Activated CD4-positive, CD25-positive, alpha-beta regulatory T cell treated with anti-CD3 and anti-CD28 coated beads, Interleukin-2, amount 50 U/mL, for 16 hours (primary cell): ENCODE data around the gene BRSK2.

ENCODE experiments used
- DNase-seq: peaks from one replicate; pipeline ENCODE4 v3.0.0-alpha.2; 2020; ENCODE audit warnings: low read depth, low spot score

Gene BRSK2

GRCh38 chr11:1481861-1482441 lies 92.2 kb downstream of the BRSK2 start:
- DNase-seq = no peak

GRCh38 chr11:1482581-1483444 lies 93.1 kb downstream of the BRSK2 start:
- no peak for DNase-seq

GRCh38 chr11:1483445-1483961 lies 93.8 kb downstream of the BRSK2 start:
- no peak for DNase-seq

- no peak for DNase-seq
Measured at GRCh38 chr11:1484061-1484671, 94.4 kb downstream of the BRSK2 start.

- no peak for DNase-seq
Measured at GRCh38 chr11:1484695-1485503, 95.2 kb downstream of the BRSK2 start.

GRCh38 chr11:1485504-1485885 lies 95.8 kb downstream of the BRSK2 start:
- no peak for DNase-seq

GRCh38 chr11:1486054-1486825 lies 96.5 kb downstream of the BRSK2 start, which contains the start of gene MOB2:
MOB2 (minus strand) TSS chr11:1486779; CDS start chr11:1486556, 223 bp downstream.
- no peak for DNase-seq

- no peak for DNase-seq
Measured at GRCh38 chr11:1487091-1487850, 97.5 kb downstream of the BRSK2 start.

- DNase-seq = no peak
Measured at GRCh38 chr11:1487851-1488574, 98.3 kb downstream of the BRSK2 start.

- no peak for DNase-seq
Measured at GRCh38 chr11:1488575-1489180, 98.9 kb downstream of the BRSK2 start.

GRCh38 chr11:1490651-1491050 lies 100.9 kb downstream of the BRSK2 start:
- no peak for DNase-seq

- no peak for DNase-seq
Measured at GRCh38 chr11:1491379-1491778, 101.6 kb downstream of the BRSK2 start.

- no peak for DNase-seq
Measured at GRCh38 chr11:1493650-1494244, 104.0 kb downstream of the BRSK2 start.

GRCh38 chr11:1494650-1495049 lies 104.9 kb downstream of the BRSK2 start:
- DNase-seq = no peak

- no peak for DNase-seq
Measured at GRCh38 chr11:1496091-1496760, 106.5 kb downstream of the BRSK2 start.

GRCh38 chr11:1496761-1497095 lies 107.0 kb downstream of the BRSK2 start:
- no peak for DNase-seq

- no peak for DNase-seq
Measured at GRCh38 chr11:1497600-1497999, 107.9 kb downstream of the BRSK2 start.

GRCh38 chr11:1498262-1498661 lies 108.5 kb downstream of the BRSK2 start:
- no peak for DNase-seq
